AG09309 (cell line): ENCODE data around the gene PRRT1B.

Experiments used
- DNase-seq: peaks from one replicate; pipeline ENCODE4 v3.0.0-alpha.2; 2010; ENCODE audit warnings: low read depth
- H3K4me3 ChIP-seq: 2 replicates; pipeline ENCODE4 v1.5.1; 2011; ENCODE audit warnings: mild to moderate bottlenecking, low read depth, low read length, moderate library complexity; ENCODE audit not compliant: control insufficient read depth
- CTCF ChIP-seq: IDR thresholded peaks from 2 replicates; pipeline ENCODE4 v1.5.1; 2011; ENCODE audit warnings: mild to moderate bottlenecking, low read depth, low read length, inconsistent platforms; ENCODE audit not compliant: insufficient read depth, control insufficient read depth; ENCODE audit errors: missing control alignments

The PRRT1B gene

GRCh38 chr9:131516100-131516499 lies 29.2 kb upstream of the PRRT1B start:
- no peak for TF ChIP-seq CTCF
- no peak overlapping the region for H3K4me3 ChIP-seq
- no peak for DNase-seq

GRCh38 chr9:131516930-131517329 lies 28.4 kb upstream of the PRRT1B start:
- H3K4me3 ChIP-seq, result no peak overlapping the region
- no peak for DNase-seq
- TF ChIP-seq CTCF, result no peak

GRCh38 chr9:131517761-131518190 lies 27.5 kb upstream of the PRRT1B start:
- DNase-seq, result no peak
- no peak overlapping the region for H3K4me3 ChIP-seq
- no peak for TF ChIP-seq CTCF

GRCh38 chr9:131518553-131518952 lies 26.8 kb upstream of the PRRT1B start:
- no peak for TF ChIP-seq CTCF
- DNase-seq, result no peak
- H3K4me3 ChIP-seq, result no peak overlapping the region

- TF ChIP-seq CTCF, result no peak
- DNase-seq, result no peak
- H3K4me3 ChIP-seq, result no peak overlapping the region
Observed at GRCh38 chr9:131520503-131520902, 24.8 kb upstream of the PRRT1B start.

- H3K4me3 ChIP-seq, result no peak overlapping the region
- no peak for TF ChIP-seq CTCF
Observed at GRCh38 chr9:131521203-131521602, 24.1 kb upstream of the PRRT1B start.

GRCh38 chr9:131521822-131522221 lies 23.5 kb upstream of the PRRT1B start:
- DNase-seq, result no peak
- no peak for TF ChIP-seq CTCF
- H3K4me3 ChIP-seq, result no peak overlapping the region

More at GRCh38 chr9:131521203-131521602, 24.1 kb upstream of the PRRT1B start:
- DNase-seq, result no peak
